Raji (cell line): ENCODE results near the gene TMEM51.

Source experiments
- POLR2A ChIP-seq: IDR thresholded peaks from 2 replicates; pipeline ENCODE4 v1.6.1; 2011; ENCODE audit warnings: low read depth, low read length, control low read depth; ENCODE audit not compliant: insufficient read depth

Gene TMEM51

DNA sequence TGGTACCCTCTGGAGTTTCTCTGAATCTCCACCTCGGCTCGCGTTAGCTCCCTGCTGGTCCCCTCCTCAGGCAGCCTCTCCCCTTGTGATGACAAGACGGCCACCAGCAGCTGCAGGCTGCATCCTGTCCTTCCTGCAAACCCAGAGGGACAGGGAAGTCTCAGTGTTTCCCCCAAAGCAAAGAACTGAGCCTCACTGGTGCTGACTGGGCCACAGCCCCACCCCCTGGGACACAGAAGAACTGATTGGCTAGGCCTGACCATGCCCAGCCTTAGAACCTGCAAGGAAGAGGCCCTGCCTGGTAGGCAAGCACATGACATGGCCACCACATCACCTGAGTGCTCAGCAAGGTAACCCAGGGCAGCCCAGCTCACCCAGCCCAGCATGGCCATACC, 34.6 kb downstream of the TMEM51 start:
- no peak for TF ChIP-seq POLR2A

DNA sequence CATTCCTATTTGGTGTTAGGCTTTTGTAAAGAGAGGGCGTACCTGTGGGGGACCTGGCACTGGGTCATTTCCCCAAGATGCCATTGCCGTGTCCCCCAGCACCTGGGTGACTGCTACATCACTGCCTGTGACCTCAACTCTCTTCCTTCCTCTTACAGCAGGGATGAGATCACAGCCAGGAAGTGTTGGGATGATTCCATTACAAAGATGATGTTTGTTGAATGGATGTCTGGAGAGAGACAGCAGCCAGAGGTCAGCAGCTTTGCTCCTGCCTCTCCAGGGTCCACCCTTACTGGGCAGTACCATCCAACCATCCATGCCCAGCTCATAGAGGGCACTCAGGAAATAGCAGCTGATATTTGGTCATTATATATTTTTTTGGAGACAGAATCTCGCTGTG, 35.1 kb downstream of the TMEM51 start:
- no peak for TF ChIP-seq POLR2A

DNA sequence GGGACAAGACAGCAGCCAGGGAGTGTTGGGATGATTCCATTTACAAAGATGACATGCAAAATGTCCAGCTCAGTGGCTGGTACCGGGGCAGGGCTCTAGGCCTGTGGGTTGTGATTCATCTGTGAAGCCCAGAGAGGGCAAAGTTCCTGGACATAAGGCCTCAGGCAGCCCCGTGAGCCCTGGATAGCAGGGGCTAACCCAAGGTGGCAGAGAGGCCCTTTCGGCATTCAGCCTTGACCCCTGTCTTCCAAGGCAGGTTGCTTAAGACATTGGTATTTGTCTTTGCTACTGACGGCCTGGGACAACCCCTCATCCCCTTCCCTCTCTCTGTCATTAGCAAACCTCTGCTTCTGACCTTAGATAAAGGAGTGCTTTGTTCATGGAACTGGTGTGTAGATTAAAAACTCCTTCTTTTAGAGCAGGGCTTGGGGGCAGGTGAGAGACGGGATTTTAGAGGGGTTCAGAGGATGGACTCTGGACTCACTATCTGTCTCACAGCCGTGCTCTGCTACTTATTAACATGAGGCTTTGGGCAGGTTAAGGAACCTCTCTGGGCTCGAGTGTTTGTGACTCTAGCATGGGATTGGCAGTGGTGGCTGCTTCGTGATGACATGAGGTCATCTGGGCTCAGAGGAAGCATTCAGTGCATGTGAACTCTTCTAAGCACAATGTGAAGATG, 36.3 kb downstream of the TMEM51 start:
- TF ChIP-seq POLR2A = no peak

DNA sequence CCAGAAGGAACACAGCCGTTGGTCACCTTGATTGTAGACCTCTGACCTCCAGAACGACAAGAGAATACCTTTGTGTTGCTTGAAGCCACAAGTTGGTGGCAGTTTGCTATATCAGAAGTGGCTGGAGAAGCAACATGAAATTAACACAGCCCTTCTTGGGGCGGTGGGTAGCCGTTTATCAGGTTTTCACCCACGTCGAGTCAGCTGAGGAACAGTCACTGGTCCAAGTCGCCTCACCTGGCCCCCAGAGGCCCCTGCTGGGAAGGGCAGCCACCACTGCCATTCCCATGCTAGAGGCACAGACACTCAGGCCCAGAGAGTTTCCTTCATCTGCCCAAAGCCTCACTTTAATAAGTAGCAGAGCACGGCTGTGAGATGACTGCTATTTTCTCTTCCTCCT, 37.7 kb downstream of the TMEM51 start:
- no peak for TF ChIP-seq POLR2A

DNA sequence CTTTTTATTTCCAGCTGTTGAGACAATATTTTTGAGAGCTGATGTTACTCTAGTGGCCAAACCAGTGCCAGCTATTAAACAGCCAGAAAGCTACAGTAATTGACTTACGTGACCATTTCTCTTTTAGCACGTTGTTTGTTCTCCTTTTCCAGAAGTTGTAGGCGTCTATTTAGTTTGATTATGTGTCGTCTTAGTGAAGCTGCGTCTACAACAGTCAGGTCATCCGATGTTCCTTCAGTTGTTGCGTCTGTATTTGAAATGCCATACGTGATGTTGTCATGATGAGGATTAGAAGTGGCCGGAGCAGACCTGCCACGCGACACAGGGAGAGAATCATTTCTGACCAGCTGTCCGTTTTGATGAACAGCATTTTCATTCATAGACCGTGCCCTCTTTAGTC, 38.2 kb downstream of the TMEM51 start:
- no peak for TF ChIP-seq POLR2A

DNA sequence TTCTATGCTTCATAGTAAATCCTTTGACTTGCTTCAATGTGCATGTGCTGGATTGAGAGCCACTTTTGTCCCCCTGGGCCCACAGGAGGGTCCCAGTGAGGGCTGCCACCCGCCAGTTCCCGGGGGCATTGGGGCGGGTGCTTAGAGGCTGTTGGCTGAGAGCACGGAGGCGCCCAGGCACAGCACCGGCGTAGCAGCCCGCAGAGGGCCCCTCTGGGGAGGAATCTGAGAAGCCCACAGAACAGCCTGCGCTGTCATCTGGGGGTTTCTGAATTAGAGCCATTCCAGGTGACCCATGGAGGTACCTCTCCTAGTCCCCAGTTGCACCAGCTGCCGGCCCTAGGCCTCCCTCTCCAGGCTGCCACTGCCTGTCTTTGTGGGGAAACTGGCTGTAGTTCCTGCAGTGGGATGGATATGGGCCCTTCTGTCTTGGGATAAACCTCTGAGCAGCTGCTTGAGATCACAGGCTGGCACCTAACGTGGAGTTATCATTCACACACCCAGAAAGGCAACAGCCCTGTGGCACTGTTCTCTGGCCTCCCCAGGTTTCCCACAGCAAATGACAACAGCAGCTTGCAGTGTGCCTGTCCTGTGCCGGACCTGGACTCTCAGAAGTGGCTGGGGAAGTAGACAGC, 39.5 kb downstream of the TMEM51 start:
- TF ChIP-seq POLR2A = no peak

DNA sequence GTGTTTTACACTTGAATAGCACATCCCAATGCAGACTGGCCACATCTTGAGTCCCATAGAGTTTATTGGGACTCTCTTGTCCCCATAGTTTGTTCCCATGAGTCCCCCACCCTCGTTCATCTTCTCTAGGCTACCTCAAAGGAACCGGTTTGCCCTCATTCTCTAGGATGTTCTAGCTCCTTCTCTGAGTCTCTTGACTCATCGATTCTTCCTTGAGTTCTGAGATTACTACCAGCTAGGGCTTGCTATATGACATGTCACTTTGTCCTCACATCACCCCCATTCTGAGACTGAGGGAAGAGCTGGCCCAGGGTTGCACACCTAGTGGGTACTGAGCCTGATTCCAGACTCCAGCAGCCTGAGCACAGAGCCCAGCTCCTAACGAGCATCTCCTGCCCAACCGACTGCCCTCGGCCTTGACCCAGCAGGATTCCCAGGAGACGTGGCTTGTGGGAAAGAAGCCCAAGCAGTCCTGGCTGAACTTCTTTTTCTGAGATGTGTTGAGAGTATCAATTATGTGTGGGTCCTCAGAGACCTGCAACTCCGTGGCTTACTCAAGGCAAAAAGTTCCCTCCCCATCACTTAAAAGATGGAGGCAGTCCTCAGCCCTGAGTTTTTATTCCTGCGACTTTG, 42.0 kb downstream of the TMEM51 start:
- no peak for TF ChIP-seq POLR2A

DNA sequence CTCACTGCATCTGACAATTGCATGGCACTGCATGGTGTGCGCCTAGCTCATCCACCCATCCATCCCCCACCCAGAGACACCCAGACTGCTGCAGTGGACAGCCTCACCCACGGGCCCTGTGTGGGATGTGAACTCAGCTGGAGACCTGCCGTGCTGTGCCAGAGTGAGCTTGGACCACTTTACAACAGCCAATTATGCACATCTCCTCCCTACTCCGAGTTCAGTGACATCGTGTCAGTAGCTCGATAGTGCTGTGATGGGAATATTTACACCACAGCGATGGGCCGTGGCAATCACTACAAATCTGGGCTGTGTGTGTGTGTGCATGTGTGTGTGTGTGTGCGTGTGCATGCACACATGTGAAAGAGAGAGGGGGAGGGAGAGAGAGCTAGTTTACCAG, 42.5 kb downstream of the TMEM51 start:
- TF ChIP-seq POLR2A = no peak

DNA sequence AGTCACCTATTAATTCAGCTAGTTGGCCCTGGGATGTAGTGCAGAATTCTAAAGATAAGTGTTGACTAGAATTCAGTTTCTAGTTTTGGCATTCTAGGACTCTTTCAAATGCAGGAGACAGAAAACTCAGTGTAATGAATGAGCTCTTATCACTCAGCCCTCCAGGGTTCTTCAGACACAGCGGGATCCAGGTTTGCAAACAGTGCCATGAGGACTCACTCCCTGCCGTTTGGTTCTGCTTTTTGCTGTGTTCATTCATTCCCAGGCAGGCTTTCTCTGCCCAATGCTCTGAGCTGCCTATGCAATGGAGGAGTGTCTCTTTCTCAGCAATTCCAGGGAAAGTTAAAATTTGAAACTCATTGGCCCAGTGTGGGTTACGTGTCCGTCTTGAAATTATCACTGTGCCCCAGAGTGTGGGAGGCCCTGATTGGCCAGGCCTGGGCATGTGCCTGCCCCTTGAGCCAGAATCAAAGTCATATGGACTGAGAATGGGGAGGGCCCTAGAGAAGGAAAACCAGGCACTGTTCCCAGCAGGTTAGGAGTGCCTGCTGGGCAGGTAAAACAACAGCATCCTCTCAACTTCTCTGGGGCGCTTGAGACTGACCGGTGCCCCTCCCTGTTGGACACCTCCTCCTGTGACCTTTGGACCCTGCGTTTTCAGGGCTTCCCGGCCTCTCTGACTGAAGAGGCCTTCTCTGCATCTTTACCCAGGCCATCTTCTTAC, 43.4 kb downstream of the TMEM51 start:
- no peak for TF ChIP-seq POLR2A

DNA sequence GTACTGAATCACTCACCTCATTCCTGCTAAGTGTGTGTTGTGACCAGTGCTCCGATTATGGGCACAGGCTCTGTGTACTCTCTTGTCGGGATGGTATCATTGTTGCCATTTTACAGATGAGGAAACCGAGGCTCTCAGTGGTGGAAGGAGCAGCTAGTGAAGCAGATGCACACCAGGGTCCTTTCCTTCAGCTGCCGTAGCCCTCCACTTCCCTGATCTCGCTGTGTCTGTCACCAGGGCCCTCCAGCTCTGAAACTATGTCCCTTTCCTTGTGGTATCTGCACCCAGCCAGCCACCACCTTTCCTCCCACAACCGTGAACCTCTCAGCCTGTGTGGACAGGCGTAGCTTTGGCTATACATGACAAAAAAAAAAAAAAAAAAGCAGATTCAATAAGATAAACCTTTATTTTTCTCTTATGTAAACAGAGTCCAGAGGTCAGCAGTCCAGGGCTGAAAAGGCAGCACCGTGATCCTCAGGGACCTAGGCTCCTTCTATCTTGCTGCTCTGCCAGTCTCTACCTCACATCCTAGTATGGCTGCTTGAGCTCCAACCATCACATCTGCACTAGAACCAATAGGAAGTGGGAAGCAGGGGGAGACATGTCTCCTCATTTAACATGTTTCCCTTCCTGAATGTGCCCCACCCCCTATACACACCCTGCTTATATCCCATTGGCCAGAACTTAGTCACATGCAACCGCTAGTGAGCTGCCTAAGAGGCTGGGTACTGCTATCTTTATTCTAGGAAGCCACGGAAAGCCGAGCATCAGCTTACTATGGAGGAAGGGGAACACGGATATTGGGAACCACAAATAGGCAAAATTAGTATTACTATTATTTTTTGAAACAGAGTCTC, 44.3 kb downstream of the TMEM51 start:
- no peak for TF ChIP-seq POLR2A

DNA sequence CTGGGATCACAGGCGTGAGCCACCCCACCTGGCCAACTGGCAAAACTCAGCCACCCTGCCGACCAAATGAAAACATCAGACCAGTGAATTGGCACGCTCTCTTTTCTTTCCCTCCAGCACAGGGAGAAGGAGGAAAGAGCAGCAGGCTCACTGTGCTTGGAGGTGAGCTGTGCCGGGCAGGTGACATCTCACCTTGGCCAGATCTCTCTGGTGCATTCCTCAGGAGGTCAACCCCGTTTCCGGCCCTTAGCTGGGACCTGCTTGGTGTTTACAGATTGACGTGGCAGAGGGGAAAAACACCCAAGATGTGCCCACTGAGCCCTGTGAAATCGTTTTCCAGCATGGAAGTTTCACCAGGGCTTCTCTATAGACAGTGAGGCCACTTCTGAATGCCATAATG, 45.1 kb downstream of the TMEM51 start:
- TF ChIP-seq POLR2A = no peak

DNA sequence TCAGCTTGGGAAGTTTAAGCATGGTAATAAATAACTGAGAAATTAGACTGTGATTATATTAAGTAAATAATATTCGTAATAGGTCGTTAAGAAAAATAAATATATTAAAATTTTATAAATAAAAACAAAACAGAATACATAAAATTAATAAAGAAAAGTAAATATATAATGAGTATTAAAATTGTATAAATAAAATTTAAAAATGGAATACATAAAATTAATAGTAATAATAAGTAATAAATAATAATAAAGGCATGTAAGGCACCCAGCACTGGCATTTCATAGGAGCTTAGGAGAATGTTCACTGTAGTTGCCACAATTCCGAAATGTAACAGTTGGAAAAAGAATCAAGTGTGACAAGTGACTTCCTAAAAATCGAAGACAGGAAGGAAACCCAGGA, 47.7 kb downstream of the TMEM51 start:
- TF ChIP-seq POLR2A = no peak

DNA sequence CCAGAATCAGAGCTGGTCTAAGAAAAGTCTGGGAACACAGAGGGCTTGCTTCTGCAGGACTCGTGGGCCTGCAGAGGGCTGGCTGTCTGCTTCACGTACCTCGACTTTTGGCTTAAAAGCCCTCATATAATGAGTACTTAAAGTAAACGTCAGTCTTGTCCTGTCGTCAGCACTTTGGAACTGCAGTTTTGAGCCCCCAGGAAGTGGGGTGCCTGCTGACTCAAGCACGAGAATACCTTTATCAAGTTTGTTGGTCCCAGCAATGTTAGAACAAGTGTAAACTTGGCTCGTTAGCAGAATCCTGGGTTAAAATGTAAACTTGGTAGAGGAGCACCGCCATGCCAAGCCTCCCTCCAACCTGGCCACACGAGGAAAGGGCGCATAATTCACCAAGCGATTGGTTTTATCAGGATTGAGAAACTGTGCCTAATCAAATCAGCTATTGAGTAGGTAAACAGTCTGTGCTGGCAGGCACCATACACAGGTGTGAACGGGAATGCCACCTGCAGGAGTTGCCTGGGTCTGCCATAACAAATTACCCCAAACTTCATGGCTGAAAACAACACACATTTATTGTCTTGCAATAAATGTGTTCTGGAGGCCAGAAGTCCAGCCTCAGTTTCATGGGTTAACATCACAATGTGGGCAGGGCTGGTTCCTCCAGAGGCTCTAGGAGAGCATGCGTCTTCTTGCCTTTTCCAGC, 48.5 kb downstream of the TMEM51 start:
- TF ChIP-seq POLR2A = no peak

DNA sequence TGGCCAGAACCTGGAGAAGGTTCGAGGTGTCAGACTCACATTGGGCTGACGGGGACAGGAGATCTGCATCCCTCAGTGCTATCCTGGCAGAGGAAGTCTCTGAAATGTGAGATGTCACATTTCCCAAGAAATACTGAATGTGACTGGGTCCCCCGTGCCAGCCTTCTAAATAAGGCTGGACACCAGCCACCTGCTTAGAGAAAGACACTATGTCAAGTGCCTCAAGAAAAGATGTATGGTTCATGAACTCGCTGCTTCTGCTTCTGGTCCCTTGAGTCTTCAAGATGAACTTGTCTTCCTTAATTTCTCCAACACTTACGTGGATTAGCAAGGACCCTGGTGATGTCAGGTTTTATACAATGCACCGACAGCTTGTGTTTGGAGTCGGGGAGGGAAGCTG, 51.4 kb downstream of the TMEM51 start:
- TF ChIP-seq POLR2A = no peak
